Parietal lobe (tissue), 2 donors: ENCODE data around the gene ICAM5. TPM values are rescaled to one million over a fixed set of nuclear protein-coding genes. Genes with fewer than 3 reads are reported as not detected.

Experiments used
- small RNA-seq: library from RNA; depleted of rRNA; stranded (forward); fragments of <200 nt; gene quantifications from one replicate; pipeline ENCODE3, GENCODE V24; 2014; ENCODE audit warnings: low replicate concordance
- total RNA-seq: library from RNA; depleted of rRNA; stranded (reverse); fragments of >200 nt; gene quantifications from one replicate; pipeline ENCODE4 v1.2.3, GENCODE V29; 2014

Gene ICAM5
- total RNA-seq: 4.1 TPM

GRCh38 chr19:10289836-10290356 lies at the start of gene ICAM5:
TSS of gene ICAM5 (plus strand) at chr19:10289952. CDS start at chr19:10290044, 92 bp downstream.

GRCh38 chr19:10251792-10252694 lies 37.7 kb upstream of the ICAM5 start, which contains the start of gene MRPL4:
TSS of gene MRPL4 (plus strand) at chr19:10252214. CDS start at chr19:10252254, 40 bp downstream.

GRCh38 chr19:10270616-10271394 lies 18.9 kb upstream of the ICAM5 start, which contains the start of gene ICAM1:
TSS of gene ICAM1 (plus strand) at chr19:10271120. CDS start at chr19:10271160, 40 bp downstream.

GRCh38 chr19:10286803-10287737 lies 2.7 kb upstream of the ICAM5 start, which contains the start of gene ICAM4:
TSS of gene ICAM4 (plus strand) at chr19:10286955. CDS start at chr19:10287013, 58 bp downstream.

GRCh38 chr19:10309423-10309822 lies 19.7 kb downstream of the ICAM5 start, which contains the start of gene ZGLP1:
TSS of gene ZGLP1 (minus strand) at chr19:10309815.

GRCh38 chr19:10315335-10316214 lies 25.8 kb downstream of the ICAM5 start, which contains the start of gene FDX2:
TSS of gene FDX2 (minus strand) at chr19:10316015. CDS start at chr19:10315996, 19 bp downstream.

GRCh38 chr19:10332965-10333757 lies 43.4 kb downstream of the ICAM5 start, which contains the start of gene RAVER1:
TSS of gene RAVER1 (minus strand) at chr19:10333529. CDS start at chr19:10333507, 22 bp downstream.

GRCh38 chr19:10339380-10339960 lies 49.7 kb downstream of the ICAM5 start, which contains the start of gene ICAM3:
TSS of gene ICAM3 (minus strand) at chr19:10339624. CDS start at chr19:10339614, 10 bp downstream.

Small RNAs within 50 kb of the gene (small RNA-seq; reads per million reads assigned to genes)
- gene AC011511.1 (not detected), gene AC011511.4 (not detected)

Other genes with a start within 250 kb of the ICAM5 start
- gene SHFL, start 203.6 kb upstream of the ICAM5 start, total RNA-seq: 6.6 TPM
- not detected for gene ANGPTL6, start 187.3 kb upstream of the ICAM5 start, total RNA-seq
- 25.7 TPM for gene PPAN, start 183.6 kb upstream of the ICAM5 start, total RNA-seq
- gene P2RY11, start 178.3 kb upstream of the ICAM5 start, total RNA-seq: 6.3 TPM
- 87.3 TPM for gene EIF3G, start 170.1 kb upstream of the ICAM5 start, total RNA-seq
- gene DNMT1, start 95.0 kb upstream of the ICAM5 start, total RNA-seq: 71.1 TPM
- gene S1PR2, start 58.6 kb upstream of the ICAM5 start, total RNA-seq: 3.1 TPM
- 15.0 TPM for gene MRPL4, start 37.7 kb upstream of the ICAM5 start, total RNA-seq
- gene ICAM1, start 18.8 kb upstream of the ICAM5 start, total RNA-seq: 1.3 TPM
- not detected for gene ICAM4, start 3.0 kb upstream of the ICAM5 start, total RNA-seq
- gene ZGLP1, start 19.9 kb downstream of the ICAM5 start, total RNA-seq: 5.9 TPM
- gene FDX2, start 26.1 kb downstream of the ICAM5 start, total RNA-seq: 18.2 TPM
- 5.9 TPM for gene RAVER1, start 43.6 kb downstream of the ICAM5 start, total RNA-seq
- gene ICAM3, start 49.7 kb downstream of the ICAM5 start, total RNA-seq: 0.63 TPM
- gene TYK2, start 90.6 kb downstream of the ICAM5 start, total RNA-seq: 67.6 TPM
- gene CDC37, start 113.6 kb downstream of the ICAM5 start, total RNA-seq: 52.6 TPM
- gene PDE4A, start 130.6 kb downstream of the ICAM5 start, total RNA-seq: 7.8 TPM
- gene KEAP1, start 213.4 kb downstream of the ICAM5 start, total RNA-seq: 38.5 TPM
- gene S1PR5, start 227.5 kb downstream of the ICAM5 start, total RNA-seq: not detected